ENCODE results near the gene KIF26B.

- no peak for TF ChIP-seq CTCF (IDR thresholded peaks at IDR 0.05)
- TF ChIP-seq POLR2A (IDR thresholded peaks at IDR 0.05), result no peak
Observed at GRCh38 chr1:245457562-245457961, 302.8 kb downstream of the KIF26B start.
